ENCODE results near the gene SLC38A10.
A peak's percentile ranks its signal among the peaks of the same experiment; 100 is the strongest.

The SLC38A10 gene

GRCh38 chr17:81295031-81295675 is at the start of gene SLC38A10:
Gene SLC38A10, minus strand, starts transcription at chr17:81295307. Its CDS starts 386 bp downstream, at chr17:81294921.
- peak; percentile 88 for DNase-seq

- no peak for DNase-seq
Observed at GRCh38 chr17:81342269-81343070, 47.4 kb upstream of the SLC38A10 start.

GRCh38 chr17:81341516-81342268 is 46.6 kb upstream of the SLC38A10 start:
- no peak for DNase-seq

- no peak for DNase-seq
Observed at GRCh38 chr17:81340607-81341515, 45.8 kb upstream of the SLC38A10 start.

- DNase-seq: no peak
Observed at GRCh38 chr17:81339534-81340296, 44.6 kb upstream of the SLC38A10 start.

GRCh38 chr17:81339191-81339533 is 44.1 kb upstream of the SLC38A10 start:
- DNase-seq: no peak

- DNase-seq: no peak
Observed at GRCh38 chr17:81338274-81339190, 43.4 kb upstream of the SLC38A10 start.

- DNase-seq: no peak
Observed at GRCh38 chr17:81337476-81337879, 42.4 kb upstream of the SLC38A10 start.

- DNase-seq: no peak
Observed at GRCh38 chr17:81336930-81337325, 41.8 kb upstream of the SLC38A10 start.

GRCh38 chr17:81336296-81336929 is 41.3 kb upstream of the SLC38A10 start:
- DNase-seq: no peak

GRCh38 chr17:81335773-81336157 is 40.7 kb upstream of the SLC38A10 start:
- DNase-seq: no peak

GRCh38 chr17:81334987-81335772 is 40.1 kb upstream of the SLC38A10 start:
- no peak for DNase-seq

GRCh38 chr17:81334391-81334901 is 39.3 kb upstream of the SLC38A10 start:
- no peak for DNase-seq

GRCh38 chr17:81333616-81334368 is 38.7 kb upstream of the SLC38A10 start:
- DNase-seq: no peak

GRCh38 chr17:81332914-81333528 is 37.9 kb upstream of the SLC38A10 start:
- DNase-seq: no peak

GRCh38 chr17:81332118-81332834 is 37.2 kb upstream of the SLC38A10 start:
- no peak for DNase-seq

- DNase-seq: no peak
Observed at GRCh38 chr17:81331527-81332043, 36.5 kb upstream of the SLC38A10 start.

Measured in CD4-positive, alpha-beta T cell treated with Interleukin-4 for 1 hour (primary cell).